Midbrain (tissue), 1 donor: ENCODE data around the gene CAMKK2.
"Not testable (repeated sequence)": the region's sequence is repeated elsewhere in the genome, so short reads cannot be mapped to it uniquely, and the experiment has no call there.

Experiments
- DNase-seq: peaks from one replicate; lab custom pipeline; 2025; lab: John Stamatoyannopoulos, UW

CAMKK2 gene

GRCh38 chr12:121223292-121224285, 72.9 kb downstream of the CAMKK2 start:
- DNase-seq = no peak

- DNase-seq = no peak
Measured at GRCh38 chr12:121222847-121223246, 73.7 kb downstream of the CAMKK2 start.

GRCh38 chr12:121219353-121219986, 77.0 kb downstream of the CAMKK2 start:
- no peak for DNase-seq

- DNase-seq = no peak
Measured at GRCh38 chr12:121218588-121219352, 77.7 kb downstream of the CAMKK2 start.

- no peak for DNase-seq
Measured at GRCh38 chr12:121217761-121218160, 78.7 kb downstream of the CAMKK2 start.

- DNase-seq = no peak
Measured at GRCh38 chr12:121217063-121217462, 79.4 kb downstream of the CAMKK2 start.

- no peak for DNase-seq
Measured at GRCh38 chr12:121216102-121216501, 80.4 kb downstream of the CAMKK2 start.

GRCh38 chr12:121214855-121215745, 81.4 kb downstream of the CAMKK2 start:
- DNase-seq = no peak

GRCh38 chr12:121214166-121214777, 82.2 kb downstream of the CAMKK2 start:
- no peak for DNase-seq

GRCh38 chr12:121212875-121213274, 83.6 kb downstream of the CAMKK2 start:
- DNase-seq = no peak

GRCh38 chr12:121209624-121210572, 86.6 kb downstream of the CAMKK2 start, which contains the start of gene P2RX4:
Gene P2RX4, plus strand, starts transcription at chr12:121210129. Its CDS starts 36 bp downstream, at chr12:121210165.
- peak; percentile 83 for DNase-seq

- no peak for DNase-seq
Measured at GRCh38 chr12:121209221-121209620, 87.3 kb downstream of the CAMKK2 start.

GRCh38 chr12:121208571-121208970, 87.9 kb downstream of the CAMKK2 start:
- not testable (repeated sequence) for DNase-seq

- no peak for DNase-seq
Measured at GRCh38 chr12:121205491-121205890, 91.0 kb downstream of the CAMKK2 start.

GRCh38 chr12:121203482-121203881, 93.0 kb downstream of the CAMKK2 start:
- DNase-seq = no peak

- DNase-seq = no peak
Measured at GRCh38 chr12:121202407-121203355, 93.8 kb downstream of the CAMKK2 start.

GRCh38 chr12:121201140-121201539, 95.4 kb downstream of the CAMKK2 start:
- DNase-seq = not testable (repeated sequence)

GRCh38 chr12:121198949-121199348, 97.6 kb downstream of the CAMKK2 start:
- no peak for DNase-seq
